Stimulated activated CD8-positive, alpha-beta memory T cell treated with anti-CD3 and anti-CD28 coated beads, Interleukin-7, amount 100 ng/mL, for 24 hours (primary cell): ENCODE measurements around the gene CPA4.
"Not testable (repeated sequence)": the region's sequence is repeated elsewhere in the genome, so short reads cannot be mapped to it uniquely, and the experiment has no call there.

Source experiments
- DNase-seq: peaks from one replicate; pipeline ENCODE4 v3.0.0-alpha.2; 2020; ENCODE audit warnings: low read depth

The CPA4 gene, protein sequence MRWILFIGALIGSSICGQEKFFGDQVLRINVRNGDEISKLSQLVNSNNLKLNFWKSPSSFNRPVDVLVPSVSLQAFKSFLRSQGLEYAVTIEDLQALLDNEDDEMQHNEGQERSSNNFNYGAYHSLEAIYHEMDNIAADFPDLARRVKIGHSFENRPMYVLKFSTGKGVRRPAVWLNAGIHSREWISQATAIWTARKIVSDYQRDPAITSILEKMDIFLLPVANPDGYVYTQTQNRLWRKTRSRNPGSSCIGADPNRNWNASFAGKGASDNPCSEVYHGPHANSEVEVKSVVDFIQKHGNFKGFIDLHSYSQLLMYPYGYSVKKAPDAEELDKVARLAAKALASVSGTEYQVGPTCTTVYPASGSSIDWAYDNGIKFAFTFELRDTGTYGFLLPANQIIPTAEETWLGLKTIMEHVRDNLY

DNA sequence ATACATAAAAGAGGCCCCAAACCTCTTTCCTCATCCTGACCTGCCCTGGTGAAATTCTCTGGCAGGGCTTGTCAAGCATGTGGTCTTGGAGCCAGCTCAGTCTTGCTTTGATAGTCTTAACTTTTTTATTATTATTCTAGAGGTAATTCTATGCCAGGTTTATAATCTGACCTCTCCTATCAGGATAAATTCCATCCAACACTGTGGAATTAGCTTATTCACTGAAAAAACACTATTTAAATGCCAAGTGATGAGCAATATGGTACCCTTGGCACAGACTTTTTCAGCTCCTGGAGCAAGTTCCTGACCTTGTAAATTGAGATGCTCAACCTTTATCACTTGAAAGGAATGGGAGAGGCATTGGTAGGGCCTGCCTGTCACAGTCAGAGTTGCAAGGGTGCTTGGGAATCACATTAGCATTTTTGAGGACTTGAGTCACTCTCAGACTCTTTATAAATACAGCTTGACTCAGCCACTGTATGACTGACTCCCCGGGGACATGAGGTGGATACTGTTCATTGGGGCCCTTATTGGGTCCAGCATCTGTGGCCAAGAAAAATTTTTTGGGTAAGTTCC lies at the start of gene CPA4:
Gene CPA4, plus strand, starts transcription at position 480 of the 576 bp plus-strand sequence. Its CDS starts 20 bp downstream, at position 500.
- no peak for DNase-seq

DNA sequence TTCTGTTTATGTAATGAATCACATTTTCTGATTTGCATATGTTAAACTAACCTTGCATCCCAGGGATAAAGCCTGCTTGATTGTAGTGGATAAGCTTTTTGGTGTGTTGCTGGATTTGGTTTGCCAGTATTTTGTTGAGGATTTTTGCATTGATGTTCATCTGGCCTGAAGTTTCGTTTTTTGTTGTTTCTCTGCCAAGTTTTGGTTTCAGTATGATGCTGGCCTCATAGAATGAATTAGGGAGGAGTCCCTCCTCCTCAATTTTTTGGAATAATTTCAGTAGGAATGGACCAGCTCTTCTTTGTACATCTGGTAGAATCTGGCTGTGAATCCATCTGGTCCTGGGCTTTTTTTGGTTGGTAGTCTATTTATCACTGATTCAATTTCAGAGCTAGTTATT lies 49.5 kb upstream of the CPA4 start:
- not testable (repeated sequence) for DNase-seq

DNA sequence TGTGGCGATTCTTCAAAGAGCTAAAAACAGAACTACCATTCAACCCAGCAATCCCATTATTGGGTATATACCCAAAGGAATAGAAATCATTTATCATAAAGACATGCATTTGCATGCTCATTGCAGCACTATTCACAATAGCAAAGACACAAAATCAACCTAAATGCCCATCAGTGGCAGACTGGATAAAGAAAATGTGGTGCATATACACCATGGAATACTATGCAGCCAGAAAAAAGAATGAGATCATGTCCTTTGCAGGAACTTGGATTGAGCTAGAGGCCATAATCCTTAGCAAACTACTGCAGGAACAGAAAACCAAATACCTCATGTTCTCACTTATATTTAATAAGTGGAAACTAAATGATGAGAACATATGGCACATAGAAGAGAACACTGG lies 46.5 kb upstream of the CPA4 start:
- DNase-seq, result not testable (repeated sequence)

DNA sequence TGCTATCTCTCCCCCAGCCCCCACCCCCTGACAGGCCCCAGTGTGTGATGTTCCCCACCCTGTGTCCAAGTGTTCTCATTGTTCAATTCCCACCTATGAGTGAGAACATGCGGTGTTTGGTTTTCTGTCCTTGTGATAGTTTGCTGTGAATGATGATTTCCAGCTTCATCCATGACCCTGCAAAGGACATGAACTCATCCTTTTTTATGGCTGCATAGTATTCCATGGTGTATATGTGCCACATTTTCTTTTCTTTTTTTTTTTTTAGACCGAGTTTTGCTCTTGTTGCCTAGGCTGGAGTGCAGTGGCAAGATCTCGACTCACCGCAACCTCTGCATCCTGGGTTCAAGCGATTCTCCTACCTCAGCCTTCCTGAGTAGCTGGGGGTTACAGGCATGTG lies 44.1 kb upstream of the CPA4 start:
- DNase-seq, result not testable (repeated sequence)

DNA sequence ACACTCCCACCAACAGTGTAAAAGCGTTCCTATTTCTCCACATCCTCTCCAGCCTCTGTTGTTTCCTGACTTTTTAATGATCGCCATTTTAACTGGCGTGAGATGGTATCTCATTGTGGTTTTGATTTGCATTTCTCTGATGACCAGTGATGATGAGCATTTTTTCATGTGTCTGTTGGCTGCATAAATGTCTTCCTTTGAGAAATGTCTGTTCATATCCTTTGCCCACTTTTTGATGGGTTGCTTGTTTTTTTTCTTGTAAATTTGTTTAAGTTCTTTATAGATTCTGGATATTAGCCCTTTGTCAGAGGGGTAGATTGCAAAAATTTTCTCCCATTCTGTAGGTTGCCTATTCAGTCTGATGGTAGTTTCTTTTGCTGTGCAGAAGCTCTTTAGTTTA lies 43.3 kb upstream of the CPA4 start:
- not testable (repeated sequence) for DNase-seq

DNA sequence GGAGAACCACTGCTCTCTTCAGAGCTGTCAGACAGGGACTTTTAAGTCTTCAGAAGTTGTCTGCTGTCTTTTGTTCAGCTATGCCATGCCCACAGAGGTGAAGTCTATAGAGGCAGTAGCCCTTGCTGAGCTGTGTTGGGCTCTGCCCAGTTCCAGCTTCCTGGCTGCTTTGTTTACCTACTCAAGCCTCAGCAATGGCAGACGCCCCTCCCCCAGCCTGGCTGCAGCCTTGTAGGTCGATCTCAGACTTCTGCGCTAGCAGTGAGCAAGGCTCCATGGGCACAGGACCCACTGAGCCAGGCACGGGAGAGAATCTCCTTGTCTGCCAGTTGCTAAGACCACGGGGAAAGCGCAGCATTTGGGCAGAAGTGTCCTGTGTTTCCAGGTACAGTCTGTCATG lies 38.4 kb upstream of the CPA4 start:
- DNase-seq, result no peak

DNA sequence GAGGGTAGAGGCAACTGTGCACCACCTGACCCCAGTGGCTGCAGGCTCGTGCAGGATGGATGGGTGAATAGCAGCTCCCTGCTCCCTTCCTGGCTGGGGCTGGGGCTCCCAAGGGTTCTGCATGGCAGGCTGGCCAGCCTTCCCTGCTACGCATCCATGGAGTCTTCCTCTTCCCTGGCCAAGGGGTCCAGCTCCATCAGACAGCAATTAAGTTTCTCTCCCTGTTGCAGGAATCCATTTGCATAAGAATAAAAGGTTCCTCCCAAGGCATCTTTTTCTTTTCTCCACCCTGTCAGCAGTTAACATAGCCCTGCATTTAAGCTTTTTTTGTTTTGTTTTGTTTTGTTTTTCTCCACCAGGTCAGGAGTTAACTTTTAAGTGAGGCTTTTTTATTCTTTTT lies 36.3 kb upstream of the CPA4 start:
- DNase-seq, result no peak

DNA sequence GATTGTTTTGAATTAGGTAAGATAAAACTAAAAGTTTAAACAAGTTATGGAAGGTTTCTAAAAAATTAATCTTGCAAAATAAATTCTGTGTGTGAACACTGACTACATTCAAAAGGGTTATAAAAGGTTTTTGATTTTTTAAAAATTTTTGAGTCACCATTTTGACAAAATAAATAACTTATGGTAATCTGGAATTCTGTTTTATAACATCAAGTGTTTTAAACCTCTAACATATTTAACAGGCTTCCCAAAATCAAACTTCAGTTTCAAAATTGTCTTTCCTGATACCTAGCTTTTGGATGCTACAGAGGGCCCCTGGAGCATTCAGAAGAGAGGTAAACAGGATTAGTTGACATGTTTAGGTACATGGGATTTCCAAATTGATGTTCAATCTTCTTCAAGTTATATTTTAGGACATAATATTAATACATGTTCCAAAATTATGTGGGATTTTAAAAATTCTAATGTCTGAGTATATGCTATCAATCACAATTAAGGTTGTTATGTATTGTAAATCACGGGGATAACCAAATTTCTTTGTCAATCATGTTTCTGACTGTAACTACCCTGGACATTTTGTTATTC lies 34.4 kb upstream of the CPA4 start:
- DNase-seq, result no peak

DNA sequence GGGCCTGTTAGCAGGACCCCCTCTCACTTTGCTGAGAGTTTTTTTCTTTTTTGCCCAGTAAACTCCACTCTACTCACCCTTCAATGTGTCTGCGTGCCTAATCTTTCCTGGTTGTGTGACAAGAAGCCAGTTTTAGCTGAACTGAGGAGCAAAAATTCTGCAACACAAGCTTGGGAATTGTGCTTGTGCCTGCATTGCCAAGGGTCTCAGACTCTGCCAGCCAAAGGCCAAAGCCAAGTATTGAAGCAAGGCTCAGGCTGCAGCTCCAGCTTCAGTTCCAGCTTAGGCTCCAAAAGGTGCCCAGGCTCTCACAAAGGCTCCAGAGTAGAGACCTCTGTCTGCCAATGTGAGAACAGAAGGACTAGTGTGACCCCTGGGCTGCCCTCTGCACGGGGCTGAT lies 30.5 kb upstream of the CPA4 start:
- DNase-seq, result no peak

DNA sequence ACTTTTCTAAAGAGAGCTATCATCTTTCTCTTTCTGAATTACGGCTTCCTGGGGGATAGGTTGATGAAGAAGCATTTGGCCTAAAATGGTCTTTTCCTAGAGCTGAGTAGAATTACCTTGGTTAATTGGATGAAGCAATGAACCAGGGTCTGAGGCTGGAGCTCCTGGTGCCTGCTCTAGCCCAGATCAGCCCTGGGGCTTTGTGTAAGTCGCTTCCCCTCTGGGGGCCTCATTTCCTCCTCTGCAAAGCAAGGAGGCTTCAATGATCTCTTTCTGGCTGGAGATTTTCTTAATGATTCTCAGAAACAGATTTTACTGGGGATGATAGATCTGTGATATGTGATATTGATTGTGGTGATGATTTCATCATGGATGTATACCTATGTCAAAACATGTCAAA lies 29.8 kb upstream of the CPA4 start:
- no peak for DNase-seq

DNA sequence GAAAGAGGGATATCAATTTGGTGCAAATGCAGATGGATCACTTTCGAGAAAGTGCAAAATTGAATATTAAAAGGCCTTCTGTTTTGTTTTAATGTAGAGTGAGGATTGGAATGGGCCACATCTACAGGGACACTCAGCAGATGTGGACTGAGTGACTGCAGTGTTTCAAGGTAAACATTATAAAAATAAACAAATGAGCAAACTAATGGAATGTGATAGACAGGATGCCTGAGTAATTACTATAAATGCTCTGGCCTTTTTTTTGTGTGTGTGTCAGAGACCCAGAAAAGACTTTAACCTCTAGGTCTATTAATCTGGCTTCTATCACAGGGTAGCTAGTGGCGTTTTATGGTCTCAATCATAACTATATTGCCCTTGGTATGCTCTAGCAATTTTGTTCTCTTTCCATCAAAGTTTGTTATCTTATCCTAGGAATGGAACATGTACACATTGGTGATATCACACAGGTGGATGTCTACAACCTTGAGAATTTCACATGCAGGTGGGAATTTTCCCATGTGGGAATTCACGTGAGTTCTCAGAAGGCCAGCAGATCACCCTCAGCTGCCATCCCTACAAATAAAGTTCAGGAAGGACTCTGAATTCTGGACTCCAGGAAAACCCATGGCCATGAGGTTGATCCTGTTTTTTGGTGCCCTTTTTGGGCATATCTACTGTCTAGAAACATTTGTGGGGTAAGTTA lies 26.6 kb upstream of the CPA4 start, which contains the start of gene CPA2:
Gene CPA2, plus strand, starts transcription at position 606 of the 703 bp plus-strand sequence. Its CDS starts 19 bp downstream, at position 625.
- no peak for DNase-seq

DNA sequence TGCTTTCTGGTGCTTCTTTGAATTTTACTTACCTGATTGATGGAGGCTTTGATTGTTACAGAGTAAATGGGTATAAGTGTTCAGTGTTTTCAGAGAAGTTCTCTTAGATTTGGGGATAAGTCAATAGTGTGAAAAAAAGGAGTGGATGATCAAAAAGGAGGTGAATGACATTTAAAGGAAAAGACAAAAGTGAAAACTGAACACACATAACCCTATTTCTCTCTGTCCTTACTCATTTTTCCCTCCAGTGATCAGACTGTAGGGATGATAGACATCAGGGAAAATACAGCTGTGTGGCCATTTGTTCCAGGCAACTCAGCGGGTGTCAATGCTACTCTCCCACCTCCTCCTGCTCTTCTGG lies 26.0 kb upstream of the CPA4 start:
- DNase-seq, result no peak

DNA sequence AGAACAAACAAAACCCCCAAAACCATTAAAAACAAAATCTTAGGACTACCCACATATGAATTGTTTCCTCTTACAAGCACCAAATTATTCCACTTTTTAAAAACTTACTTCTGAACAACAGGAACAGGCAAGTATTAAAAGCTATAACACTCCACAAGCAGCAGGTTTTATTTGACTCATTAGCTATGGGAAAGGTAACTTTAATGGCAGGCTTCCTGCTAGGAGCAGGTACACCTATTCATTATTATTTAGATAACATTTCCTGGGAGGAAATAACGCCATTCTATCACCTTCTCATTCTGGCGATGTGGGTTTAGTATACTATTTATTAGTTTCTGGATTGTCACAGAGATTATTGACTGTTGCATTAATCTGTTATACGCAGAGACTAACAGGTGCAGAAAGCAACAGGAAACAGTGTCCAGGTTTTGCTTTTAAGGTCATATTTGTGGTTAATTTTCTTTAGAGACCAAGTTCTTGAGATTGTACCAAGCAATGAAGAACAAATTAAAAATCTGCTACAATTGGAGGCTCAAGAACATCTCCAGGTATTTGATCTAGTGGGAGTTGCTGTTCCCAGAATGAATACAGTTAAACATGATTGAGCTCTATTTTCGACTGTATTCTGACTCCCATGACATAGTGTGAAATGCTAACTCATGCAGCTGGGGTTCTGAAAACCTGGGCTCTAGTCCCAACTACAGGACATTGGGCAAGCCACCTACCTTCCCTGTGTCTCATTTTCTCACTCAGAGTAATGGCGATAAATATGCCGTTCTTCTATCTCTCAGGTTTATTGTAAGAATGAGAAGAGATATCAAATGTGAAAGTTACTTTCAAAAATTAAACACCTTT lies 24.3 kb upstream of the CPA4 start:
- DNase-seq, result no peak

DNA sequence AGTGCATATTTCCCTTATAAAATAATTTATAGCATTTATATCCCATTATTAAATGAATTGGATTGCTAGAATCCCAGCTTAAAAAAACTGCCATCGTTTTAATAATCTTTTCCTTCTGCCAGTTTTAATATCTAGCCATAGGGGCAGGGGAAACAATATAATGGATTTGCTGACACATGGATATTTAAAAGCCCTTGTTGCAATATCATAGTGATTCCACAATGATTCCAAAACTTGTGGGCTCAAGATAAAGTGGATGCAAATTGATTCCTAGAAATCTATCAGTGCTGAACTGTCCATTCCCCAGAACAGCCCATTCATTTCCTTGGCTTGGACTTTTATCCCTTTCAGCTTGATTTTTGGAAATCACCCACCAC lies 23.7 kb upstream of the CPA4 start:
- no peak for DNase-seq

DNA sequence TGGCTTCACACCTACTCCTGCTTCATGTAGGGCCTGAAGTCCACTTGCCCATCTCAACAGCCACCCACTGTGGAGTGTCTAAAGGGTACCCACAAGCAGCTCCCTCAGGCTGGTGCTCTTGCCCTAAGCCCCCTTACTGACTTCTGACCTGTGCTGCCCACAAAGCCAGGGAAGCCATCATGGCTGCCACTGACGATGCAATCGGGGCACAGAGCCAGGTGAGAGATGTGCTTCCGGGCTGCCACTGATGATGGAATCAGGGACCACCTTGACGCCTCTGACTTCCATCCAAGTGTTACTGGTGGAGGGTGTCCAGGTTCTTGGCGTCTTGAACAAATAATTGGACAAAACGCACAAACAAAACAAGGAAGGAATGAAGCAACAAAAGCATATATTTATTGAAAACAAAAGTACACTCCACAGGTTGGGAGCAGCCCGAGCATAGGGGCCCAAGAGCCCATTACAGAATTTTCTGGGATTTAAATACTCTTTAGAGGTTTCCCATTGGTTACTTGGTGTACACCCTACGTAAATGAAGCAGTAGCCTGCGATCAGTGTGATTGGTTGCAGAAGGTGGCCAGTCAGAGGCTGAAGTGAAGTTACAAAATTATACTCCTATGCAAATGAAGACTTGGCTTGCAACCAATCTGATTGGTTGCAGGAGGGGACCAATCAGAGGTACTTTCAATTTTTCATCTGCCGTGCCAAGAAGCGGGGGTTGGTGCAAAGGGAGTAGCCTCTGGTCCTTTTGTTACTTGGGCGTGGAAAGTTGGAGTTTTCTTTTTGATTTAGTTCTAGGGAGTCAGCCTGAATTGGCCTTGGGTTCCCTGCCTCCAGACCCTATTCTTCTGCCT lies 21.8 kb upstream of the CPA4 start:
- no peak for DNase-seq

DNA sequence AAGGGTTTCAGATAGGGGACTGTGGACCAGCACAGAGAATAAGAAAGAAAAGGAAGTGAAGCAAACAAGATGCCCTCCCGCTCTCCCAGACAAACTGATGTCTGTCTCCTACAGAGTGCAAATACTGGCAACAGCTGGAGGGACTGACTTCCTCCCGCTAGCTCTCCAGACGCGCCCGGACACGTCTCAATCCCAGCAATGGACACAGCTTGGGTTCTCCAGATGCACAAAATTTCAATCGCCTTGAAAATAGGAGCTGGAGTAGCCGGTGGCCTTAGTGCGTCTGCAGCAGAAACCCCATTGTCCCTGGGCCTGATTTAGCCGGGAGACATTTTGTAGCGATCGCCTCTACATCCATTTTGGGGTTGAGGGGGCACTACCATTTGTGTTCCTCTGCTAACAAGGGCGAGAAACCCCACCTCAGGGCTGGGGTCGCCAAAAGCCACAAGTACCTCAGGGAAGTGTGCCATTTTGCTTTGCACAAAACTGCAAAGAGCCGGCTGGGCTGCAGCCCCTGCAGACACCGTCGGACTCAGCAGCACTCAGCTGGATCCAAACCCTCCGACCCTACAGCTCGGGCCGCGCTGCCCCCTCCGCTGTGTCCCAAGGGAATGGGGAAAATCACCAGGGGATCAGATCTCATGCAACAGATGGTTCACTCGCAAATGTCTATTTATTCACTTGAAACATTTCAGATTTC lies 20.4 kb upstream of the CPA4 start:
- DNase-seq, result no peak

DNA sequence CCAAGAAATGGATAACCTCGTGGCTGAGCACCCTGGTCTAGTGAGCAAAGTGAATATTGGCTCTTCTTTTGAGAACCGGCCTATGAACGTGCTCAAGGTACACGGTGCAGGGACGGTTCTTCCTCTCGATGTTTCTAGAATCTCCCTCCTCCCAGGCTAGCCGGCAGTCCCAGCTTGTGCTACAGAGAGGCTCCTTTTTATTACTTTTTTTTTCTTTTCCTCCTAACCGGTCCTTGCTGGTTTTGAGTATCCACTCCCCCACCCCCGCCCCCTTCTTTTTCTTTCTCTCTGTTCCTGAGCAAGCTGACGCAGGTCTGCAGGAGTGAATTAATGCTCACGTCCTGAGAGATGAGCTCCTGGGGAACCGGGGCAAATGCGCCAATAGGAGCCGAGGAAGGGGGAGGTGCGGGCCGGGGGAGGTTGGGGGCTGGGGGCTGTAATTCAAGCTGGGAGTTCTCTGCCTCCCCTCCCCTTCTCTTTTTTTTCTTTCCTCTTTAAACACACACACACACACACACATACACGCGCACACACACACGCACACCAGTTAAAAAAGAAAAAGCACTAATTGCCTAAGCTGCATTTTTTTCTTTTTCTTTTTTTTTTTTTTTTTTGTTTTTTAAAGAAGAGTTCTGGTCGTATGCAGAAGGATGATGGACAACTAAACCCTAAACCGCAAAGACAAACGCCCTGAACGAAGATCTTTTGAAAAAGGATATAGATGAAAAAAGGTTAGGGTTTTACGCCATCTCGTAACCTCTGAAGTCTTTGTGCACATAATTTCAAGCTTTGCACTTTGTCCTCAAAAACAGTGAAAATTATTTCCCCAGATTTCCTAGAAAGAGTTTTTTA lies 19.7 kb upstream of the CPA4 start:
- no peak for DNase-seq

DNA sequence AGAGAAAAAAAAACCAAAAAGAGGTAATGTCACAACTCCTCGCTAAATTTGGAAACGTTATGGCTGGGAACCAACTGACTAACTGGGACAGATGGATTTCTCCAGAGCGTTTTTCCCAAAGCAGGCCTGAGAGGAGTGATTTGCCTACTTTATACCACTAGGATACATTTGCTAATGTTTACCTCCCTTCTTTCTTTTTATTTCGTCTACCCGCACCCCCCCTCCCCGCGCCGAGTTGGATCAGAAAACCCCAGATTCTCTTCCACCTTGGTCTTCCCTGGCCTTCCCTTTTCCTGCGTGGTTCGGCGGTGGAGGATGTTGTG lies 19.1 kb upstream of the CPA4 start:
- no peak for DNase-seq

DNA sequence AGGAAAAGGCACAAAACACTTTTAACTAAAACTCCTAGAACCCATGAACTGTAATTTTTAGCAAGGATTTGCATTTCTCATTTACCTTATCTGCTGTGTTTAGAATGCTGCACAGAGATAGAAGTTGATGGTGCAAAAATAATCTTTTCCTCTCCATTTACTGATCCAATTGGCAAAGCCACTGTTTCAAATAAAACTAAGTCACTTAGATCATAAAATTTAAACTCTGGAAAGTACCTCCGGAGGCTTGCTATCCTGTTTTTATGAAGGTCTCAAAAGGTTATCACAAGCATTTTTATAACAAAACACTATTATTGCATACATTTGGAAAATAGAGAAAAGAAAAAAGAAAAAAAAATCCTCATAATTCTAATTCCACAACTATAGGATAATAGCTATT lies 18.7 kb upstream of the CPA4 start:
- DNase-seq, result no peak
